ENCODE data around the gene TBX2. TPM values are rescaled to one million over a fixed set of nuclear protein-coding genes. Genes with fewer than 3 reads are reported as not detected.
A peak's percentile ranks its signal among the peaks of the same experiment; 100 is the strongest.

The TBX2 gene
- total and polyA plus RNA-seq, 9 of the 15 experiments (the other 6 are each of a cell fraction or from before 2014, with no cell fraction given) = 0.18 TPM; not detected in 8

DNA sequence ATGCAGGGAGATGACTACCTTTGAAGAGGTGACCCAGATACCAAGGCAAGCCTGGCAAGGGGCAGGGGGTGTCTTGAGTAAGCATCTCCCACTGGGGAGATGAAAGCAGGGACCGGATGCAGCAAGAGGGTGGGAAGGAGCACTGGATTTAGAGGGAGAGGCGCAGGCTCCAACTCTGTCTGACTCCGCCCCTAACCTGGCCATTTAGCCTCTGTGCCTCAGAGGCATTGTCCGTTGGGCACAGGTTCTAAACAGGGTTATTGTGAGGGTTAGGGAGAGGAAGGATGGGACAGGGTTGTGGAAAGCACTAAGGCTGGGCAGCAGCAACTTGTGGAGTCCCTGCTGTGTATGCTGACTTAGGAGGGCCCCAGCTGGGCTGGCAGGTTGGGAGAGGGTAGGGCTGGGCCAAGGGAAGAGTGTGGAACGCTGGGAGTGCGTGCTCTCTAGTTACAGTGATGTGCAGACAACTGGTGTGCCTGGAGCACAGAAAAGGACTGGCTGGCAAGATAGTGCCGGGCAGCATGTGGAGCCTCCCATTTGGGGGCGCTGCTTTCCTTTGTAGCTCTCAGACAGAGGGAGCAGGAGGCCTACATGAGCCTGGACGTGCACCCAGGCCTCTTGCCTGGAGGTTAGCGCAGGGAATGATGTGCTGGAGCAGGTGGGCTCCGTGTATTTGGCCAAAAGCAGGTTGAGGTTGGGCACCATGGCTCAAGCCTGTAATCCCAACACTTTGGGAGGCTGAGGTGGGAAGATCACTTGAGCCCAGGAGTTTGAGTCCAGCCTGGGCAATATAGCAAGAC lies 26.2 kb downstream of the TBX2 start (continued):
- no peak for TF ChIP-seq WHSC1 (IDR thresholded peaks at IDR 0.05; ENCODE audit: low read length)
- peak in 1 of 2 experiments; percentile 50; a peak in 2 of 4 replicates for TF ChIP-seq RAD21 (CRISPR knock-in tag; conservative IDR thresholded peaks at IDR 0.05 in 1 of 2, IDR thresholded peaks at IDR 0.05 in 1 of 2)
- TF ChIP-seq, protein P1, sequence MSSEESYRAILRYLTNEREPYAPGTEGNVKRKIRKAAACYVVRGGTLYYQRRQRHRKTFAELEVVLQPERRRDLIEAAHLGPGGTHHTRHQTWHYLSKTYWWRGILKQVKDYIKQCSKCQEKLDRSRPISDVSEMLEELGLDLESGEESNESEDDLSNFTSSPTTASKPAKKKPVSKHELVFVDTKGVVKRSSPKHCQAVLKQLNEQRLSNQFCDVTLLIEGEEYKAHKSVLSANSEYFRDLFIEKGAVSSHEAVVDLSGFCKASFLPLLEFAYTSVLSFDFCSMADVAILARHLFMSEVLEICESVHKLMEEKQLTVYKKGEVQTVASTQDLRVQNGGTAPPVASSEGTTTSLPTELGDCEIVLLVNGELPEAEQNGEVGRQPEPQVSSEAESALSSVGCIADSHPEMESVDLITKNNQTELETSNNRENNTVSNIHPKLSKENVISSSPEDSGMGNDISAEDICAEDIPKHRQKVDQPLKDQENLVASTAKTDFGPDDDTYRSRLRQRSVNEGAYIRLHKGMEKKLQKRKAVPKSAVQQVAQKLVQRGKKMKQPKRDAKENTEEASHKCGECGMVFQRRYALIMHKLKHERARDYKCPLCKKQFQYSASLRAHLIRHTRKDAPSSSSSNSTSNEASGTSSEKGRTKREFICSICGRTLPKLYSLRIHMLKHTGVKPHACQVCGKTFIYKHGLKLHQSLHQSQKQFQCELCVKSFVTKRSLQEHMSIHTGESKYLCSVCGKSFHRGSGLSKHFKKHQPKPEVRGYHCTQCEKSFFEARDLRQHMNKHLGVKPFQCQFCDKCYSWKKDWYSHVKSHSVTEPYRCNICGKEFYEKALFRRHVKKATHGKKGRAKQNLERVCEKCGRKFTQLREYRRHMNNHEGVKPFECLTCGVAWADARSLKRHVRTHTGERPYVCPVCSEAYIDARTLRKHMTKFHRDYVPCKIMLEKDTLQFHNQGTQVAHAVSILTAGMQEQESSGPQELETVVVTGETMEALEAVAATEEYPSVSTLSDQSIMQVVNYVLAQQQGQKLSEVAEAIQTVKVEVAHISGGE (CRISPR knock-in tag; IDR thresholded peaks at IDR 0.05) = peak in 1 of 3 experiments; percentile 65; a peak in 2 of 6 replicates
